SK-N-SH (cell line): ENCODE measurements around the gene RCSD1. TPM values are rescaled to one million over a fixed set of nuclear protein-coding genes. Genes with fewer than 3 reads are reported as not detected.

Experiments
- CTCF ChIA-PET: fragments of 300-600, 350-600 bp; formaldehyde crosslinking; extraction: SDS; loops from one replicate; lab custom pipeline; 2021; lab: Yijun Ruan, JAX
- POLR2A ChIA-PET: fragments of 350-600 bp; sonication (Branson Sonifier 250); formaldehyde crosslinking; extraction: SDS; loops from one replicate; lab custom pipeline; 2020; ENCODE audit warnings: antibody characterized with exemption, inconsistent platforms; lab: Yijun Ruan, JAX
- DNase-seq: peaks from one replicate; pipeline ENCODE4 v3.0.0; 2012
- H2AFZ ChIP-seq: fragments of 200-600 bp; sonication (generic); 2 replicates; pipeline ENCODE4 v1.8.1; 2016; ENCODE audit warnings: antibody characterized with exemption, mild to moderate bottlenecking, low read depth
- H3F3A ChIP-seq: fragments of 200-600 bp; sonication (generic); replicated peaks from 2 replicates; pipeline ENCODE3; 2016; ENCODE audit warnings: antibody characterized with exemption, mild to moderate bottlenecking; ENCODE audit not compliant: insufficient read depth
- H3K27ac ChIP-seq, 2 experiments: fragments of 200-500 bp in 1 of 2; fragments of 200-600 bp in 1 of 2; sonication (Bioruptor generic) in 1 of 2; sonication (generic), shearing (Covaris generic) in 1 of 2; 2 replicates each; pipeline versions ENCODE4 v1.5.1 to v1.6.1; 2014 to 2016; ENCODE audit warnings: low read depth in 2 of 2, inconsistent platforms in 1 of 2, low read length in 1 of 2, mild to moderate bottlenecking in 1 of 2, mixed read lengths in 1 of 2
- H3K27me3 ChIP-seq: fragments of 200-600 bp; sonication (generic), shearing (Covaris generic); 2 replicates; pipeline ENCODE4 v1.6.1; 2016; ENCODE audit warnings: mixed run types; ENCODE audit not compliant: insufficient read depth
- H3K36me3 ChIP-seq, 2 experiments: fragments of 200-500 bp in 1 of 2; fragments of 200-600 bp in 1 of 2; sonication (Bioruptor generic) in 1 of 2; sonication (generic) in 1 of 2; replicated peaks in 1 of 2; 2 replicates each; pipeline versions ENCODE3 to v1.5.1; 2014 to 2016; ENCODE audit warnings: low read length in 1 of 2, mild to moderate bottlenecking in 1 of 2; ENCODE audit not compliant: insufficient read depth in 2 of 2, control insufficient read depth in 1 of 2
- H3K4me1 ChIP-seq, 2 experiments: fragments of 200-500 bp in 1 of 2; fragments of 200-600 bp in 1 of 2; sonication (Bioruptor generic) in 1 of 2; sonication (generic), shearing (Covaris generic) in 1 of 2; 2 replicates each; pipeline versions ENCODE4 v1.5.1 to v1.6.1; 2014 to 2016; ENCODE audit warnings: low read depth in 1 of 2, low read length in 1 of 2, mixed run types in 1 of 2; ENCODE audit not compliant: insufficient read depth in 2 of 2, control insufficient read depth in 1 of 2
- H3K4me2 ChIP-seq: fragments of 200-600 bp; sonication (generic), shearing (Covaris generic); 2 replicates; pipeline ENCODE4 v1.6.1; 2017; ENCODE audit warnings: mixed run types
- H3K4me3 ChIP-seq, 2 experiments: fragments of 200-500 bp in 1 of 2; fragments of 200-600 bp in 1 of 2; sonication (Bioruptor generic) in 1 of 2; sonication (generic), shearing (Covaris generic) in 1 of 2; 2 replicates each; pipeline versions ENCODE4 v1.5.1 to v1.8.1; 2014 to 2016; ENCODE audit warnings: low read depth in 2 of 2, inconsistent platforms in 1 of 2, low read length in 1 of 2, mild to moderate bottlenecking in 1 of 2, mixed read lengths in 1 of 2, moderate library complexity in 1 of 2
- H3K79me2 ChIP-seq: fragments of 200-600 bp; sonication (generic); 2 replicates; pipeline ENCODE4 v1.8.1; 2017; ENCODE audit warnings: mild to moderate bottlenecking; ENCODE audit not compliant: insufficient read depth
- H3K9ac ChIP-seq: fragments of 200-600 bp; sonication (generic); 2 replicates; pipeline ENCODE4 v1.6.1; 2017; ENCODE audit warnings: mixed run types
- H3K9me2 ChIP-seq: fragments of 200-600 bp; sonication (generic); 2 replicates; pipeline ENCODE4 v1.6.1; 2017; ENCODE audit warnings: mixed run types
- H3K9me3 ChIP-seq: fragments of 200-600 bp; sonication (generic); 2 replicates; pipeline ENCODE4 v1.6.1; 2017; ENCODE audit warnings: mixed run types, mild to moderate bottlenecking, moderate library complexity
- H4K20me1 ChIP-seq: fragments of 200-600 bp; sonication (generic); 2 replicates; pipeline ENCODE4 v1.6.1; 2017; ENCODE audit warnings: mild to moderate bottlenecking, mixed run types; ENCODE audit not compliant: insufficient read depth
- EZH2phosphoT487 ChIP-seq: fragments of 200-600 bp; sonication (generic); IDR thresholded peaks from 2 replicates; pipeline ENCODE4 v1.6.1; 2017; ENCODE audit warnings: low read depth, mixed run types, mild to moderate bottlenecking, antibody characterized with exemption, moderate library complexity, borderline replicate concordance
- FOSL2 ChIP-seq: IDR thresholded peaks from 2 replicates; pipeline ENCODE4 v1.4.0; 2012; ENCODE audit warnings: low read depth, mild to moderate bottlenecking, moderate library complexity, borderline replicate concordance
- FOXJ3 ChIP-seq: sonication (generic); formaldehyde crosslinking; IDR thresholded peaks from 2 replicates; pipeline ENCODE4 v1.5.1; 2020; ENCODE audit warnings: mild to moderate bottlenecking, missing genetic modification reagents
- JUND ChIP-seq: IDR thresholded peaks from 2 replicates; pipeline ENCODE4 v1.4.0; 2012
- MEF2A ChIP-seq: IDR thresholded peaks from 2 replicates; pipeline ENCODE4 v1.4.0; 2012; ENCODE audit warnings: low read depth, borderline replicate concordance
- NFIC ChIP-seq: IDR thresholded peaks from 2 replicates; pipeline ENCODE4 v1.4.0; 2012; ENCODE audit warnings: borderline replicate concordance
- NRF1 ChIP-seq: IDR thresholded peaks from 2 replicates; pipeline ENCODE4 v1.6.1; 2012; ENCODE audit warnings: low read depth, mild to moderate bottlenecking, low read length
- SIN3A ChIP-seq: IDR thresholded peaks from 2 replicates; pipeline ENCODE4 v1.6.1; 2012; ENCODE audit warnings: low read depth, mild to moderate bottlenecking, low read length, moderate library complexity, borderline replicate concordance
- SMC3 ChIP-seq: IDR thresholded peaks from 2 replicates; pipeline ENCODE4 v1.6.1; 2012; ENCODE audit warnings: low read depth, low read length, improper control_type of control experiment
- TEAD4 ChIP-seq: IDR thresholded peaks from 2 replicates; pipeline ENCODE4 v1.4.0; 2012; ENCODE audit warnings: mild to moderate bottlenecking, borderline replicate concordance; ENCODE audit not compliant: insufficient read depth
- WGBS: methylation state at CpG from one replicate; pipeline ENCODE4 v1.1.6; 2017; ENCODE audit warnings: low lambda C conversion rate; 5-methylcytosine and 5-hydroxymethylcytosine counted together
- polyA plus RNA-seq, 3 experiments: library from polyadenylated mRNA; depleted of rRNA; stranded (reverse); fragments of >200 nt; gene quantifications; 2 replicates each; pipeline ENCODE4 v1.2.3, GENCODE V29; 2012
- TF ChIP-seq, protein P1 (sequence below): IDR thresholded peaks from 2 replicates; pipeline ENCODE4 v1.4.0; 2012; ENCODE audit warnings: low read depth
- TF ChIP-seq, protein P2 (sequence below): IDR thresholded peaks from 2 replicates; pipeline ENCODE4; 2012
- TF ChIP-seq, protein P3 (sequence below): fragments of 200-600 bp; sonication (generic); IDR thresholded peaks from 2 replicates; pipeline ENCODE4 v1.6.1; 2017; ENCODE audit warnings: antibody characterized with exemption, mild to moderate bottlenecking, moderate library complexity
- TF ChIP-seq, protein P4 (sequence below): IDR thresholded peaks from 2 replicates; pipeline ENCODE4 v1.4.0; 2012; ENCODE audit warnings: low read depth, borderline replicate concordance
- TF ChIP-seq, protein P5 (sequence below): fragments of 150-350 bp; IDR thresholded peaks from 2 replicates; pipeline ENCODE4 v1.6.1; 2016; ENCODE audit warnings: mild to moderate bottlenecking, low read depth, low read length

Gene RCSD1
- polyA plus RNA-seq, 1 of the 3 experiments (the other 2 are of a cell fraction): 0.02 TPM

DNA sequence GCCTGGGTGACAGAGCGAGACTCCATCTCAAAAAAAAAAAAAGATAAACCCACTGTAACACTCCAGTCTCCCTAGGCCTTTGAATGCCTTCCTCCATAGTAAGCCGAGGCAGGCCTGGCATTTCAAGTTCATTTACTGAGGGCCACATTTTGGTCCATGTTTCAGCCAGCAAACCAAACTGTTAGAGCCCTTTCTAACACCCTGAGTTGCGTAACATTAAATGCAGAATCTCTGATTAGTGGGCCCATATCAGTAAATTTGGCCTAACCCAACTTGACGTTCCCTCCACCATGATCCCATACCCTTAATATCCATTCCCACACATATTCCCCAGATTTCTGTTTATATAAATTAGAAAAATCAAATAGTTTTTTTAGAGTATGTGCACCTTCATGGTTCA, 104.2 kb downstream of the RCSD1 start:
- Histone ChIP-seq H2AFZ (no peak overlapping the region), H3F3A (peaks cover 4% of the 10 kb centered on the region), H3K9me2 (no peaks in the 10 kb centered on the region), H4K20me1 (peaks cover 10% of the 10 kb centered on the region; the same call in 1 of the 2 replicates), H3K9ac (no peak overlapping the region), H3K4me3 (no peak overlapping the region), H3K27ac (no peak overlapping the region), H3K36me3 (peaks cover 4 to 6% of the 10 kb centered on the region in 2 experiments), H3K4me1 (no peaks in the 10 kb centered on the region), H3K4me2 (no peak overlapping the region), H3K9me3 (no peaks in the 10 kb centered on the region), H3K27me3 (no peaks in the 10 kb centered on the region), H3K79me2 (peaks cover 95% of the 10 kb centered on the region)
- TF ChIP-seq, protein P1, sequence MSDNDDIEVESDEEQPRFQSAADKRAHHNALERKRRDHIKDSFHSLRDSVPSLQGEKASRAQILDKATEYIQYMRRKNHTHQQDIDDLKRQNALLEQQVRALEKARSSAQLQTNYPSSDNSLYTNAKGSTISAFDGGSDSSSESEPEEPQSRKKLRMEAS: no peak
- no peak for TF ChIP-seq EZH2phosphoT487
- TF ChIP-seq, protein P2, sequence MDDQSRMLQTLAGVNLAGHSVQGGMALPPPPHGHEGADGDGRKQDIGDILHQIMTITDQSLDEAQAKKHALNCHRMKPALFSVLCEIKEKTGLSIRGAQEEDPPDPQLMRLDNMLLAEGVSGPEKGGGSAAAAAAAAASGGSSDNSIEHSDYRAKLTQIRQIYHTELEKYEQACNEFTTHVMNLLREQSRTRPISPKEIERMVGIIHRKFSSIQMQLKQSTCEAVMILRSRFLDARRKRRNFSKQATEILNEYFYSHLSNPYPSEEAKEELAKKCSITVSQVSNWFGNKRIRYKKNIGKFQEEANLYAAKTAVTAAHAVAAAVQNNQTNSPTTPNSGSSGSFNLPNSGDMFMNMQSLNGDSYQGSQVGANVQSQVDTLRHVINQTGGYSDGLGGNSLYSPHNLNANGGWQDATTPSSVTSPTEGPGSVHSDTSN: no peak
- TF ChIP-seq TEAD4: no peak
- no peak for TF ChIP-seq NFIC
- no peak for TF ChIP-seq NRF1
- TF ChIP-seq, protein P3, sequence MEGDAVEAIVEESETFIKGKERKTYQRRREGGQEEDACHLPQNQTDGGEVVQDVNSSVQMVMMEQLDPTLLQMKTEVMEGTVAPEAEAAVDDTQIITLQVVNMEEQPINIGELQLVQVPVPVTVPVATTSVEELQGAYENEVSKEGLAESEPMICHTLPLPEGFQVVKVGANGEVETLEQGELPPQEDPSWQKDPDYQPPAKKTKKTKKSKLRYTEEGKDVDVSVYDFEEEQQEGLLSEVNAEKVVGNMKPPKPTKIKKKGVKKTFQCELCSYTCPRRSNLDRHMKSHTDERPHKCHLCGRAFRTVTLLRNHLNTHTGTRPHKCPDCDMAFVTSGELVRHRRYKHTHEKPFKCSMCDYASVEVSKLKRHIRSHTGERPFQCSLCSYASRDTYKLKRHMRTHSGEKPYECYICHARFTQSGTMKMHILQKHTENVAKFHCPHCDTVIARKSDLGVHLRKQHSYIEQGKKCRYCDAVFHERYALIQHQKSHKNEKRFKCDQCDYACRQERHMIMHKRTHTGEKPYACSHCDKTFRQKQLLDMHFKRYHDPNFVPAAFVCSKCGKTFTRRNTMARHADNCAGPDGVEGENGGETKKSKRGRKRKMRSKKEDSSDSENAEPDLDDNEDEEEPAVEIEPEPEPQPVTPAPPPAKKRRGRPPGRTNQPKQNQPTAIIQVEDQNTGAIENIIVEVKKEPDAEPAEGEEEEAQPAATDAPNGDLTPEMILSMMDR: no peak
- POLR2A ChIA-PET: no interaction called here
- DNase-seq: no peak
- WGBS: 98% methylated on average over 4 of the region's 4 CpGs
- CTCF ChIA-PET: no interaction called here

DNA sequence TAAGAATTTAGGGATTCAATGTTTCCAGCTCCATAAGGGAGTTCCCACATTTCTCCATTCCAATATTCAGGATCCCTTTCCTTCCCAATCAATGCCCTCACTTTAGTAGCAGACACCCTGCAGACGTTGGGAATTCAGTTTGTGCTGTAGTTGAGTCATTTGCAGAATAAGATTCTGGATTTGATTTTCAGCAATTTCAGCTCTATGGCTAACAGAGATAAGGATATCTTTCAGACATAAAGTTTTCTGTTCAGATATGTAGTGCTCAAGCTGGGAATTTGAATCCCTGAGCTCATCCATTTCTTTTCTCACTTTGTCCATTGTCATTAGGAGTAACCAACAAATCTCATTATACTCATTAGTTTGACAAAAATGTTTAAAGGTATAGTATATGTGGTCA, 104.8 kb downstream of the RCSD1 start:
- Histone ChIP-seq H3K9me3 (no peaks in the 10 kb centered on the region), H3K4me3 (no peak overlapping the region), H3K79me2 (peaks cover 95% of the 10 kb centered on the region), H3K4me2 (no peak overlapping the region), H2AFZ (no peak overlapping the region), H3K4me1 (no peaks in the 10 kb centered on the region), H3F3A (peaks cover 4% of the 10 kb centered on the region), H3K36me3 (peaks cover 4 to 6% of the 10 kb centered on the region in 2 experiments), H3K9ac (no peak overlapping the region), H3K9me2 (no peaks in the 10 kb centered on the region), H3K27me3 (no peaks in the 10 kb centered on the region), H3K27ac (no peak overlapping the region), H4K20me1 (peaks cover 8% of the 10 kb centered on the region; the same call in 1 of the 2 replicates)
- TF ChIP-seq SMC3 (no peak), NRF1 (no peak), JUND (no peak)
- WGBS: 88% methylated on average over 1 of the region's 1 CpG
- ChIA-PET CTCF (no interaction called here), POLR2A (no interaction called here)
- DNase-seq: no peak

DNA sequence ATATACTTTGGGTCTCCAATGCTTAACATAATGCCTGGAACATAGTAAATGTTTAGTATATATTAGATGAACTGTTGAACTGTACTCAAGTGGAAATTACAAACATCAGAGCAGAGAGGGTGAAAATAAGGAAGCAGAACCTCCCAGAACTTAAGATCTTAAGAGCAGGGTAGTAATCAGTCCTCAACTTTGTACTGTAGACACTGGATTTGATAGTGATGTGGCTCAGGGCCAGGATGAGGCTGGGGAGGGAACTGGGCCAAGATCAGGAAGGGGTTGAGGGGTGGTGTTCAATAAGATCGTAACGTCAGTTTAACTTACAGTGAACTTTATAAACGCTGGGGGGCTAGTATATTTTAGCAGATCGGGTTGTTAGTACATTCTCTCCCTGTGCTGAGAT, 107.1 kb downstream of the RCSD1 start:
- Histone ChIP-seq H3K4me3 (no peak overlapping the region), H3K36me3 (peaks cover 0 to 6% of the 10 kb centered on the region in 2 experiments), H3K4me1 (no peaks in the 10 kb centered on the region), H2AFZ (no peak overlapping the region), H3K9me2 (no peaks in the 10 kb centered on the region), H3K79me2 (peaks cover 93% of the 10 kb centered on the region; the same call in 1 of the 2 replicates), H3K27me3 (no peaks in the 10 kb centered on the region), H4K20me1 (peaks cover 8% of the 10 kb centered on the region; the same call in 1 of the 2 replicates), H3K9ac (no peak overlapping the region), H3F3A (peaks cover 6% of the 10 kb centered on the region), H3K9me3 (no peaks in the 10 kb centered on the region), H3K4me2 (no peak overlapping the region), H3K27ac (no peak overlapping the region)
- ChIA-PET CTCF (no interaction called here), POLR2A (no interaction called here)
- DNase-seq: no peak
- WGBS: 97% methylated on average over 4 of the region's 4 CpGs
- TF ChIP-seq FOXJ3 (CRISPR knock-in tag) (no peak), SIN3A (no peak), FOSL2 (no peak), MEF2A (no peak), JUND (no peak)
- TF ChIP-seq, protein P4, sequence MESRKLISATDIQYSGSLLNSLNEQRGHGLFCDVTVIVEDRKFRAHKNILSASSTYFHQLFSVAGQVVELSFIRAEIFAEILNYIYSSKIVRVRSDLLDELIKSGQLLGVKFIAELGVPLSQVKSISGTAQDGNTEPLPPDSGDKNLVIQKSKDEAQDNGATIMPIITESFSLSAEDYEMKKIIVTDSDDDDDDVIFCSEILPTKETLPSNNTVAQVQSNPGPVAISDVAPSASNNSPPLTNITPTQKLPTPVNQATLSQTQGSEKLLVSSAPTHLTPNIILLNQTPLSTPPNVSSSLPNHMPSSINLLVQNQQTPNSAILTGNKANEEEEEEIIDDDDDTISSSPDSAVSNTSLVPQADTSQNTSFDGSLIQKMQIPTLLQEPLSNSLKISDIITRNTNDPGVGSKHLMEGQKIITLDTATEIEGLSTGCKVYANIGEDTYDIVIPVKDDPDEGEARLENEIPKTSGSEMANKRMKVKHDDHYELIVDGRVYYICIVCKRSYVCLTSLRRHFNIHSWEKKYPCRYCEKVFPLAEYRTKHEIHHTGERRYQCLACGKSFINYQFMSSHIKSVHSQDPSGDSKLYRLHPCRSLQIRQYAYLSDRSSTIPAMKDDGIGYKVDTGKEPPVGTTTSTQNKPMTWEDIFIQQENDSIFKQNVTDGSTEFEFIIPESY: no peak
- TF ChIP-seq, protein P5, sequence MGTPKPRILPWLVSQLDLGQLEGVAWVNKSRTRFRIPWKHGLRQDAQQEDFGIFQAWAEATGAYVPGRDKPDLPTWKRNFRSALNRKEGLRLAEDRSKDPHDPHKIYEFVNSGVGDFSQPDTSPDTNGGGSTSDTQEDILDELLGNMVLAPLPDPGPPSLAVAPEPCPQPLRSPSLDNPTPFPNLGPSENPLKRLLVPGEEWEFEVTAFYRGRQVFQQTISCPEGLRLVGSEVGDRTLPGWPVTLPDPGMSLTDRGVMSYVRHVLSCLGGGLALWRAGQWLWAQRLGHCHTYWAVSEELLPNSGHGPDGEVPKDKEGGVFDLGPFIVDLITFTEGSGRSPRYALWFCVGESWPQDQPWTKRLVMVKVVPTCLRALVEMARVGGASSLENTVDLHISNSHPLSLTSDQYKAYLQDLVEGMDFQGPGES: no peak
